Parathyroid adenoma (tissue), 2 donors: Measurements from ENCODE around the gene EVL.

Source experiments
- H2AFZ ChIP-seq: fragments of 300-600 bp; sonication (generic); one replicate; pipeline ENCODE4 v1.7.0; 2017; ENCODE audit warnings: antibody characterized with exemption, mild to moderate bottlenecking
- H3K27ac ChIP-seq: fragments of 300-600 bp; sonication (generic); one replicate; pipeline ENCODE4 v1.7.0; 2017
- H3K27me3 ChIP-seq: fragments of 300-600 bp; sonication (generic); one replicate; pipeline ENCODE4 v1.7.0; 2017; ENCODE audit warnings: low read length; ENCODE audit not compliant: control insufficient read depth, insufficient read depth
- H3K36me3 ChIP-seq: fragments of 300-600 bp; sonication (generic); one replicate; pipeline ENCODE4 v1.7.0; 2017; ENCODE audit warnings: low read length; ENCODE audit not compliant: control insufficient read depth, insufficient read depth
- H3K4me1 ChIP-seq: fragments of 300-600 bp; sonication (generic); one replicate; pipeline ENCODE4 v1.7.0; 2017; ENCODE audit warnings: control low read depth
- H3K4me2 ChIP-seq: fragments of 300-600 bp; sonication (generic); one replicate; pipeline ENCODE4 v1.7.0; 2017; ENCODE audit warnings: low read length
- H3K4me3 ChIP-seq: fragments of 300-600 bp; sonication (generic); one replicate; pipeline ENCODE4 v1.7.0; 2017; ENCODE audit warnings: low read depth, low read length
- H3K79me2 ChIP-seq: fragments of 300-600 bp; sonication (generic); one replicate; pipeline ENCODE4 v1.7.0; 2017; ENCODE audit warnings: control low read depth
- H3K9ac ChIP-seq: fragments of 300-600 bp; sonication (generic); one replicate; pipeline ENCODE4 v1.7.0; 2017; ENCODE audit warnings: mild to moderate bottlenecking
- H3K9me3 ChIP-seq: fragments of 300-600 bp; sonication (generic); one replicate; pipeline ENCODE4 v1.7.0; 2017; ENCODE audit warnings: low read length; ENCODE audit not compliant: control insufficient read depth
- CTCF ChIP-seq: fragments of 300-600 bp; sonication (generic); IDR thresholded peaks from one replicate; pipeline ENCODE4 v1.7.0; 2017; ENCODE audit warnings: antibody characterized with exemption, mild to moderate bottlenecking
- donor health status: primary hyperparathyroidism.

EVL gene

GRCh38 chr14:100071545-100071944 is 6.3 kb downstream of the EVL start:
- Histone ChIP-seq H3K4me2 (no peak overlapping the region), H3K9me3 (no peaks in the 10 kb centered on the region), H3K9ac (no peak overlapping the region), H2AFZ (no peak overlapping the region), H3K79me2 (peaks cover 2% of the 10 kb centered on the region), H3K36me3 (no peaks in the 10 kb centered on the region), H3K27ac (no peak overlapping the region), H3K4me3 (no peak overlapping the region), H3K27me3 (no peaks in the 10 kb centered on the region), H3K4me1 (no peaks in the 10 kb centered on the region)
- TF ChIP-seq CTCF = no peak

GRCh38 chr14:100072783-100073346 is 7.6 kb downstream of the EVL start:
- H3K27ac ChIP-seq = no peak overlapping the region

GRCh38 chr14:100073576-100074430 is 8.6 kb downstream of the EVL start:
- Histone ChIP-seq H3K79me2 (peaks cover 2% of the 10 kb centered on the region), H3K4me3 (no peak overlapping the region), H3K4me1 (no peaks in the 10 kb centered on the region), H2AFZ (no peak overlapping the region), H3K36me3 (no peaks in the 10 kb centered on the region), H3K4me2 (no peak overlapping the region), H3K9ac (no peak overlapping the region), H3K9me3 (no peaks in the 10 kb centered on the region), H3K27me3 (no peaks in the 10 kb centered on the region), H3K27ac (no peak overlapping the region)
- no peak for TF ChIP-seq CTCF

More at GRCh38 chr14:100072783-100073346, 7.6 kb downstream of the EVL start:
- Histone ChIP-seq H3K4me1 (no peaks in the 10 kb centered on the region), H3K36me3 (no peaks in the 10 kb centered on the region), H3K4me3 (no peak overlapping the region), H3K79me2 (peaks cover 2% of the 10 kb centered on the region), H3K4me2 (no peak overlapping the region), H2AFZ (peak overlapping the region; percentile 40), H3K27me3 (no peaks in the 10 kb centered on the region), H3K9ac (no peak overlapping the region), H3K9me3 (no peaks in the 10 kb centered on the region)
- TF ChIP-seq CTCF = peak; percentile 52

GRCh38 chr14:100074431-100075100 is 9.3 kb downstream of the EVL start:
- peaks cover 1% of the 10 kb centered on the region for H3K79me2 ChIP-seq
- H3K9me3 ChIP-seq = no peaks in the 10 kb centered on the region
- TF ChIP-seq CTCF = no peak
- H3K4me1 ChIP-seq = no peaks in the 10 kb centered on the region
- no peaks in the 10 kb centered on the region for H3K36me3 ChIP-seq
- H3K4me2 ChIP-seq = no peak overlapping the region
- no peaks in the 10 kb centered on the region for H3K27me3 ChIP-seq
- no peak overlapping the region for H2AFZ ChIP-seq
- H3K9ac ChIP-seq = no peak overlapping the region
- no peak overlapping the region for H3K27ac ChIP-seq
- no peak overlapping the region for H3K4me3 ChIP-seq
